Loucy (cell line): ENCODE data around the gene SDCBP2.

Experiments used
- H2AFZ ChIP-seq: fragments of 200-600 bp; sonication (generic); 2 replicates; pipeline ENCODE4 v1.6.0; 2016; ENCODE audit warnings: antibody characterized with exemption, mild to moderate bottlenecking, low read length, moderate library complexity
- H3F3A ChIP-seq: fragments of 200-600 bp; 2 replicates; pipeline ENCODE4 v1.6.0; 2016; ENCODE audit warnings: antibody characterized with exemption, low read depth, mild to moderate bottlenecking
- H3K27me3 ChIP-seq: fragments of 200-600 bp; sonication (generic); 2 replicates; pipeline ENCODE4 v1.6.1; 2014; ENCODE audit warnings: low read length, mild to moderate bottlenecking; ENCODE audit not compliant: insufficient read depth, poor library complexity, severe bottlenecking
- H3K36me3 ChIP-seq: fragments of 200-600 bp; sonication (generic); 2 replicates; pipeline ENCODE4 v1.6.1; 2016; ENCODE audit warnings: low read length; ENCODE audit not compliant: insufficient read depth
- H3K4me1 ChIP-seq: fragments of 200-600 bp; sonication (generic); 2 replicates; pipeline ENCODE4 v1.5.1; 2014; ENCODE audit warnings: low read length, mild to moderate bottlenecking; ENCODE audit not compliant: insufficient read depth, poor library complexity, severe bottlenecking
- H3K4me2 ChIP-seq: fragments of 200-600 bp; sonication (generic); 2 replicates; pipeline ENCODE4 v1.6.0; 2014; ENCODE audit warnings: antibody characterized with exemption, low read length, low read depth, mild to moderate bottlenecking; ENCODE audit not compliant: poor library complexity, severe bottlenecking
- H3K4me3 ChIP-seq: fragments of 200-600 bp; sonication (generic); 2 replicates; pipeline ENCODE4 v1.5.1; 2014; ENCODE audit warnings: low read length, mild to moderate bottlenecking, mixed read lengths; ENCODE audit not compliant: poor library complexity, severe bottlenecking
- H3K79me2 ChIP-seq: fragments of 200-600 bp; sonication (generic); 2 replicates; pipeline ENCODE4 v1.6.1; 2014; ENCODE audit warnings: low read length; ENCODE audit not compliant: insufficient read depth
- H3K9ac ChIP-seq: fragments of 200-600 bp; sonication (generic); 2 replicates; pipeline ENCODE4 v1.6.0; 2014; ENCODE audit warnings: mild to moderate bottlenecking, low read depth, low read length, moderate library complexity; ENCODE audit not compliant: poor library complexity, severe bottlenecking
- H3K9me2 ChIP-seq: fragments of 200-600 bp; sonication (generic); replicated peaks from 2 replicates; pipeline ENCODE4 v1.6.1; 2016; ENCODE audit warnings: low read depth, low read length, mixed read lengths
- H3K9me3 ChIP-seq: fragments of 200-600 bp; sonication (generic); 2 replicates; pipeline ENCODE4 v1.6.1; 2014; ENCODE audit warnings: mild to moderate bottlenecking, antibody characterized with exemption, low read length, low read depth; ENCODE audit not compliant: insufficient read depth
- H4K20me1 ChIP-seq: fragments of 200-600 bp; sonication (generic); 2 replicates; pipeline ENCODE4 v1.6.0; 2014; ENCODE audit warnings: antibody characterized with exemption, low read length, mild to moderate bottlenecking; ENCODE audit not compliant: insufficient read depth, poor library complexity, severe bottlenecking
- EZH2phosphoT487 ChIP-seq: fragments of 200-600 bp; IDR thresholded peaks from 2 replicates; pipeline ENCODE4 v1.6.1; 2018; ENCODE audit warnings: antibody characterized with exemption, mild to moderate bottlenecking, moderate library complexity, borderline replicate concordance
- TF ChIP-seq, protein P1 (sequence below): fragments of 200-600 bp; sonication (generic); conservative IDR thresholded peaks from 2 replicates; pipeline ENCODE4 v1.5.1; 2014; ENCODE audit warnings: mild to moderate bottlenecking, antibody characterized with exemption, low read length

The SDCBP2 gene

DNA sequence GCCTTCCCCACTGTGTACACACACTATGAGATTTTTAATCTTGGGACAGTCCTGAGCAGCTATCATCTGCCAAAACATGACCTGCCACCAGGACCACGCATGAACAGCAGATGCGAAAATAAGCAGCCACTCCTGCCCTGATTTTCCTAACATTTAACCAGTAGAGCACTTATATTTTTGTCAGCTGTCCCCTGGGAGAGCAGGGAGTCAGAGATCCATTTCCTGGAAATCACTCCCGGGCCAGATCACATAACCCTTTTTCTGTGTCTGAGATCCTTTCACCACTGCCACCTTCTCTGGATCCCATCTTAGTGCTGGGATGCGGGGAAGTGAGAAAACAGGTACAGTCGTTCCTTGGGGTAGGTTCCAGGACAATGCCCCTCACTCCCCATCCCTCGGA is 5.7 kb downstream of the SDCBP2 start:
- no peak overlapping the region for H2AFZ ChIP-seq
- H3K4me2 ChIP-seq, result no peak overlapping the region
- no peak overlapping the region for H3K4me3 ChIP-seq
- no peaks in the 10 kb centered on the region for H3K9me2 ChIP-seq
- H3K9me3 ChIP-seq, result no peaks in the 10 kb centered on the region
- no peaks in the 10 kb centered on the region for H4K20me1 ChIP-seq
- no peak for TF ChIP-seq EZH2phosphoT487
- no peaks in the 10 kb centered on the region for H3F3A ChIP-seq
- H3K27me3 ChIP-seq, result no peaks in the 10 kb centered on the region
- H3K9ac ChIP-seq, result no peak overlapping the region
- H3K4me1 ChIP-seq, result peaks cover 37% of the 10 kb centered on the region
- H3K79me2 ChIP-seq, result peaks cover 30% of the 10 kb centered on the region
- H3K36me3 ChIP-seq, result no peaks in the 10 kb centered on the region

DNA sequence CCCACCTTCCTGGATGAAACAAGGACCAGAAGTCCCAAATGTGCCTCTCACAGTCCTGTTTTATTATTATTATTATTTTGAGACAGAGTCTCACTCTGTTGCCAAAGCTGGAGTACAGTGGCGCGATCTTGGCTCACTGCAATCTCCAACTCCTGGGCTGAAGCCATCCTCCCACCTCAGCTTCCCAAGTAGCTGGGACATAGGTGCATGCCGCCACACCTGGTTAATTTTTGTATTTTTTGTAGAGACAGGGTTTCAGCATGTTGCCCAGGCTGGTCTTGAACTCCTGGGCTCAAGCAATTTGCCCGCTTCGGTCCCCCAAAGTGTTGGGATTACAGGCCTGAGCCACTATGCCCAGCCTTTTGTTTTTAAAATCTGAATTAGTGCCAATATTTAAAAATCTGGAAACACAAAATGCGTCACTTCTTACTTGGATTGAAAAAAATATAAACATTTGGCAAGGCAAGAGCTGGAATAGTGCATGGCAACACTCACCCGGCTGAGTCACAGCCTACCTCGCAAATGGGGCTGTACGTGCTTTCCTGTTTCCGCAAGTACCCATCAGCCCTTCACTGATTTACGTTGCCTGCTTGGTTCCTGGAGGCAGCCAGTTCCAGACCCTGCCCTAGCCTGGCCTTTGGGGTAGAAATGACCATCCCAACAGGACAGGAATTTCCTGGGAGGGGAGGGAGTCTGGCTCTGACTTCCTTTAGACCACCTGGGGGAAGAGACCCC is 6.3 kb downstream of the SDCBP2 start:
- H3K4me1 ChIP-seq, result peaks cover 33% of the 10 kb centered on the region
- H2AFZ ChIP-seq, result no peak overlapping the region
- no peak overlapping the region for H3K4me3 ChIP-seq
- H3K79me2 ChIP-seq, result peaks cover 24% of the 10 kb centered on the region
- no peak overlapping the region for H3K4me2 ChIP-seq
- TF ChIP-seq, protein P1, sequence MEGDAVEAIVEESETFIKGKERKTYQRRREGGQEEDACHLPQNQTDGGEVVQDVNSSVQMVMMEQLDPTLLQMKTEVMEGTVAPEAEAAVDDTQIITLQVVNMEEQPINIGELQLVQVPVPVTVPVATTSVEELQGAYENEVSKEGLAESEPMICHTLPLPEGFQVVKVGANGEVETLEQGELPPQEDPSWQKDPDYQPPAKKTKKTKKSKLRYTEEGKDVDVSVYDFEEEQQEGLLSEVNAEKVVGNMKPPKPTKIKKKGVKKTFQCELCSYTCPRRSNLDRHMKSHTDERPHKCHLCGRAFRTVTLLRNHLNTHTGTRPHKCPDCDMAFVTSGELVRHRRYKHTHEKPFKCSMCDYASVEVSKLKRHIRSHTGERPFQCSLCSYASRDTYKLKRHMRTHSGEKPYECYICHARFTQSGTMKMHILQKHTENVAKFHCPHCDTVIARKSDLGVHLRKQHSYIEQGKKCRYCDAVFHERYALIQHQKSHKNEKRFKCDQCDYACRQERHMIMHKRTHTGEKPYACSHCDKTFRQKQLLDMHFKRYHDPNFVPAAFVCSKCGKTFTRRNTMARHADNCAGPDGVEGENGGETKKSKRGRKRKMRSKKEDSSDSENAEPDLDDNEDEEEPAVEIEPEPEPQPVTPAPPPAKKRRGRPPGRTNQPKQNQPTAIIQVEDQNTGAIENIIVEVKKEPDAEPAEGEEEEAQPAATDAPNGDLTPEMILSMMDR, result no peak
- no peak for TF ChIP-seq EZH2phosphoT487
- no peak overlapping the region for H3K9ac ChIP-seq
- no peaks in the 10 kb centered on the region for H3K9me3 ChIP-seq
- H3F3A ChIP-seq, result no peaks in the 10 kb centered on the region
- H4K20me1 ChIP-seq, result no peaks in the 10 kb centered on the region
- no peaks in the 10 kb centered on the region for H3K27me3 ChIP-seq
- no peaks in the 10 kb centered on the region for H3K9me2 ChIP-seq
- no peaks in the 10 kb centered on the region for H3K36me3 ChIP-seq

DNA sequence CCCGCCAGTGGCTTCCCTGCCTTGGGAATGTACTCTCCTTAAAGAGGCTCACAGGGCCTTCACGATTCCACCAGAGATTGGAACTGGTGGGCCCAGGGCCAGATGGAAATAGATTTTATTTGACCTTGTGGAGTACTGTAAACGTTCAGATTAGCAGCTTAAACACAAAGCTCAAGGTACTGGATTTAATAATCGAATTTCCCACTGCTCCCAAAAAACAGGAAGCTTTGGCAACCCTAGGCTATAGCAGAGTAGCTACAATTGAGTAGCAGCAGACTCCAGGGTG is 7.3 kb downstream of the SDCBP2 start:
- no peaks in the 10 kb centered on the region for H3F3A ChIP-seq
- H4K20me1 ChIP-seq, result no peaks in the 10 kb centered on the region
- no peaks in the 10 kb centered on the region for H3K36me3 ChIP-seq
- peaks cover 25% of the 10 kb centered on the region for H3K4me1 ChIP-seq
- no peaks in the 10 kb centered on the region for H3K9me2 ChIP-seq
- no peaks in the 10 kb centered on the region for H3K27me3 ChIP-seq
- TF ChIP-seq, protein P1, result no peak
- no peak for TF ChIP-seq EZH2phosphoT487
- H2AFZ ChIP-seq, result no peak overlapping the region
- no peaks in the 10 kb centered on the region for H3K9me3 ChIP-seq
- H3K9ac ChIP-seq, result no peak overlapping the region
- H3K4me3 ChIP-seq, result no peak overlapping the region
- H3K4me2 ChIP-seq, result no peak overlapping the region
- H3K79me2 ChIP-seq, result peaks cover 14% of the 10 kb centered on the region
